SU-DHL-6 (cell line): ENCODE measurements around the gene CLIP3.
A peak's percentile ranks its signal among the peaks of the same experiment; 100 is the strongest.

ENCODE experiments used
- H2AFZ ChIP-seq: fragments of 200-600 bp; sonication (generic); 2 replicates; pipeline ENCODE4 v1.6.1; 2014; ENCODE audit warnings: low read depth, mild to moderate bottlenecking, moderate library complexity, mixed read lengths, antibody characterized with exemption, low read length; ENCODE audit not compliant: severe bottlenecking
- H3F3A ChIP-seq: fragments of 200-600 bp; shearing (Covaris generic); 2 replicates; pipeline ENCODE4 v1.6.0; 2016; ENCODE audit warnings: antibody characterized with exemption, mild to moderate bottlenecking; ENCODE audit not compliant: insufficient read depth
- H3K27ac ChIP-seq: fragments of 200-600 bp; sonication (generic); 2 replicates; pipeline ENCODE4 v1.5.1; 2016; ENCODE audit warnings: low read depth, mild to moderate bottlenecking, low read length, moderate library complexity, mixed read lengths
- H3K27me3 ChIP-seq: fragments of 200-600 bp; sonication (generic), shearing (Covaris generic); 2 replicates; pipeline ENCODE4 v1.6.0; 2014; ENCODE audit warnings: mild to moderate bottlenecking, low read length
- H3K36me3 ChIP-seq: fragments of 200-600 bp; sonication (generic); 2 replicates; pipeline ENCODE4 v1.6.1; 2014; ENCODE audit warnings: mild to moderate bottlenecking, low read length, mixed read lengths
- H3K4me2 ChIP-seq: fragments of 300-600, 200-600 bp; shearing (Covaris generic), sonication (generic); 2 replicates; pipeline ENCODE4 v1.6.0; 2014; ENCODE audit warnings: low read length, low read depth, mild to moderate bottlenecking; ENCODE audit not compliant: poor library complexity, severe bottlenecking
- H3K4me3 ChIP-seq: fragments of 200-600 bp; sonication (generic); 2 replicates; pipeline ENCODE4 v1.5.1; 2014; ENCODE audit warnings: antibody characterized with exemption, low read length, mild to moderate bottlenecking, mixed read lengths; ENCODE audit not compliant: insufficient read depth, poor library complexity, severe bottlenecking
- H3K79me2 ChIP-seq: fragments of 200-600 bp; sonication (generic); 2 replicates; pipeline ENCODE4 v1.6.1; 2014; ENCODE audit warnings: mild to moderate bottlenecking, low read length, moderate library complexity; ENCODE audit not compliant: insufficient read depth
- H3K9ac ChIP-seq: fragments of 200-600 bp; sonication (generic); 2 replicates; pipeline ENCODE4 v1.7.0; 2014; ENCODE audit warnings: mild to moderate bottlenecking, low read length
- H3K9me2 ChIP-seq: fragments of 200-600 bp; sonication (generic); replicated peaks from 2 replicates; pipeline ENCODE4 v1.6.1; 2014; ENCODE audit warnings: low read length; ENCODE audit not compliant: insufficient read depth
- H3K9me3 ChIP-seq: fragments of 200-600 bp; sonication (generic); 2 replicates; pipeline ENCODE4 v1.6.1; 2014; ENCODE audit warnings: low read length, mixed read lengths; ENCODE audit not compliant: insufficient read depth
- H4K20me1 ChIP-seq: fragments of 200-600 bp; sonication (generic); 2 replicates; pipeline ENCODE4 v1.6.1; 2014; ENCODE audit warnings: low read depth, mild to moderate bottlenecking, antibody characterized with exemption, low read length, moderate library complexity, mixed read lengths
- EZH2phosphoT487 ChIP-seq: fragments of 200-600 bp; sonication (generic), shearing (Covaris generic); conservative IDR thresholded peaks from 2 replicates; pipeline ENCODE4 v1.6.1; 2018; ENCODE audit warnings: mild to moderate bottlenecking, antibody characterized with exemption, low read length, moderate library complexity, mixed read lengths
- TF ChIP-seq, protein P1 (sequence below): fragments of 200-600 bp; sonication (generic); IDR thresholded peaks from one replicate; pipeline ENCODE4 v1.5.1; 2017; ENCODE audit warnings: antibody characterized with exemption, mild to moderate bottlenecking, low read length, moderate library complexity; ENCODE audit not compliant: insufficient read depth, poor library complexity, severe bottlenecking

The CLIP3 gene

DNA sequence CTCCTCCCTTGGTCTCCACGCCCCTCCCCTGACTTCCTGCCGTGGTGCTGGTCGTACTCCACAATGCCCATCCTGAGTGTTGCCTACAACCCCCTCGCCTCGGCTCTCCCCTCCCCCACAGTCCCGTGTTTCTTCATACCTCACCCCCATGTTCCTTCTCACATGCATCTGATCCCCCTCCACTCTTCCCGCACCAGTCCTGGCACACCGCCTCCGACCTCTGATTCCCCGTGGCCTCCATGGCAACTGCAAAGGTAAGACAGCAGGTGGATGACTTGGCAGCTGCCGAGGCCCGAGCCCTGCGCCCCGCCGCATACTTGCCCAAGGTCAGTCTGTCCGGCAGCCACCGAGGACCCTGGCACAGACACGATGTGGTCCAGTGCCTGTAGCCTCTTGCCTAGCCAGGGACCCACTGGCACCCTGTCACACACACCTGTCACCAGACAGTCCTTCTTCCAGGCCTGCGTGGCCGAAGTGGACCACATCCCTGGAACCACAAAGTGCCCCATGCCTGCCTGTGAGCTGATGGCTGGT, 53.8 kb downstream of the CLIP3 start:
- no peaks in the 10 kb centered on the region for H3K27me3 ChIP-seq
- H3K9me3 ChIP-seq = no peaks in the 10 kb centered on the region
- H3K9ac ChIP-seq = no peak overlapping the region
- no peak for TF ChIP-seq EZH2phosphoT487
- TF ChIP-seq, protein P1, sequence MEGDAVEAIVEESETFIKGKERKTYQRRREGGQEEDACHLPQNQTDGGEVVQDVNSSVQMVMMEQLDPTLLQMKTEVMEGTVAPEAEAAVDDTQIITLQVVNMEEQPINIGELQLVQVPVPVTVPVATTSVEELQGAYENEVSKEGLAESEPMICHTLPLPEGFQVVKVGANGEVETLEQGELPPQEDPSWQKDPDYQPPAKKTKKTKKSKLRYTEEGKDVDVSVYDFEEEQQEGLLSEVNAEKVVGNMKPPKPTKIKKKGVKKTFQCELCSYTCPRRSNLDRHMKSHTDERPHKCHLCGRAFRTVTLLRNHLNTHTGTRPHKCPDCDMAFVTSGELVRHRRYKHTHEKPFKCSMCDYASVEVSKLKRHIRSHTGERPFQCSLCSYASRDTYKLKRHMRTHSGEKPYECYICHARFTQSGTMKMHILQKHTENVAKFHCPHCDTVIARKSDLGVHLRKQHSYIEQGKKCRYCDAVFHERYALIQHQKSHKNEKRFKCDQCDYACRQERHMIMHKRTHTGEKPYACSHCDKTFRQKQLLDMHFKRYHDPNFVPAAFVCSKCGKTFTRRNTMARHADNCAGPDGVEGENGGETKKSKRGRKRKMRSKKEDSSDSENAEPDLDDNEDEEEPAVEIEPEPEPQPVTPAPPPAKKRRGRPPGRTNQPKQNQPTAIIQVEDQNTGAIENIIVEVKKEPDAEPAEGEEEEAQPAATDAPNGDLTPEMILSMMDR = no peak
- no peaks in the 10 kb centered on the region for H3K9me2 ChIP-seq
- no peak overlapping the region for H3K4me2 ChIP-seq
- no peaks in the 10 kb centered on the region for H3F3A ChIP-seq
- H4K20me1 ChIP-seq = no peaks in the 10 kb centered on the region
- H3K27ac ChIP-seq = no peak overlapping the region
- no peaks in the 10 kb centered on the region for H3K79me2 ChIP-seq
- H3K4me3 ChIP-seq = no peak overlapping the region
- H2AFZ ChIP-seq = no peak overlapping the region
- H3K36me3 ChIP-seq = no peaks in the 10 kb centered on the region

DNA sequence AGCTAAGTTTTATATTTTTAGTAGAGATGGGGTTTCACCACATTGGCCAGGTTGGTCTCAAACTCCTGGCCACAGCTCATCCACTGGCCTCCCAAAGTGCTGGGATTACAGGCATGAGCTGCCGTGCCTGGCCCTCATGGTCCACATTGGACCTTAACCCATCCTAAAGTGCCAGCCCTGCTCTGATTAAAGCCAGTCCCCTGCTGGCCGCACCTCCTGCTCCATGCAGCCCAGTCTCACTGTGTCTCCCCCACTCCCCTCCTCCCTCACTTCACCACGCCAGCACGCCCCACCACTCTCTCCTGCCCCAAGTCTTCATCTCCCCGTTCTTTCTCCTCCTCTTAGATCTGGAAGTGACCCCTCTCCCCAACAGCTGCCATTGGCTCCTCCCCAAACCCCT, 54.4 kb downstream of the CLIP3 start:
- Histone ChIP-seq H3K4me2 (no peak overlapping the region), H3K4me3 (no peak overlapping the region), H3K9ac (no peak overlapping the region), H3K9me2 (no peaks in the 10 kb centered on the region), H3K27me3 (no peaks in the 10 kb centered on the region), H3K9me3 (no peaks in the 10 kb centered on the region), H3F3A (no peaks in the 10 kb centered on the region), H4K20me1 (no peaks in the 10 kb centered on the region), H3K27ac (no peak overlapping the region), H2AFZ (no peak overlapping the region), H3K79me2 (no peaks in the 10 kb centered on the region), H3K36me3 (no peaks in the 10 kb centered on the region)
- TF ChIP-seq, protein P1 = no peak
- no peak for TF ChIP-seq EZH2phosphoT487

DNA sequence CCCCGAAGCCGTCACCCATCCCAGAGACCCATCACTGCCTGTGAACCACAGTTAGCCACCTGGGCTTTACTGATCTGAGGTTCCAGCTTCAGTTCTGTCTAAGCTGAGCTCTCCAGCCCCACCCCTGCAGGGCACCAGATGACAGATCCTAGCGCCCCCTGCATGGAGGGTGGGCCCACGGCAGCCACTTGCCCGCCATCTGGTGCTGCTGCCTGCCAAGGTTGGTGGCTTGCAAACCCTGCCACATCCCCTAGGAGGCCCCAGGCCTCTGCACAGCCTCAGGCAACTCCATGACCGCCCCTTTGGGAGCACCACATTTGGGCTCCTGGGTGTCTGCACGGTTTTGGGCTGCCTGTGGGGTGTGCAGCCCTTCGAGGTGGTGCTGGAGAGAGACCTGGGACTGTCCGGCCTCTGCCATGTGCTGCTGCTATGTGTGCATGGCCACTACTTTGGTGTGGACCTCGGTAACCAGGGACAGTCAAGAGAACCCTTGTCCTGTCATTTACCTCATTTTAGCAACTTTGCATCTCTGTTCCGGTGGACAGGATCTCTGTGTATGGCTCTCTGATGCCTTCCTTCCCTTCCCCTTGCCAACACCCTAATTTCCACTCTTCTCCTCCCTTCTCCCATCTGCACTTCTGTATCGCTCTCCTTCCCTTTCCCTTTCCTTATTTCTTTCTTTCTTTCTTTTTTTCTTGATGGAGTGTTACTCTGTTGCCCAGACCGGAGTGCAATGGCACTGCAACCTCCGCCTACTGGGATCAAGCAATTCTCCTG, 55.0 kb downstream of the CLIP3 start:
- Histone ChIP-seq H3K27me3 (no peaks in the 10 kb centered on the region), H3F3A (no peaks in the 10 kb centered on the region)

More for the DNA sequence above, 55.0 kb downstream of the CLIP3 start:
- Histone ChIP-seq H3K9ac (no peak overlapping the region), H3K9me3 (no peaks in the 10 kb centered on the region), H4K20me1 (no peaks in the 10 kb centered on the region), H3K79me2 (no peaks in the 10 kb centered on the region), H3K27ac (no peak overlapping the region), H3K4me2 (no peak overlapping the region), H3K36me3 (no peaks in the 10 kb centered on the region), H2AFZ (no peak overlapping the region), H3K9me2 (no peaks in the 10 kb centered on the region), H3K4me3 (no peak overlapping the region)
- TF ChIP-seq, protein P1 = peak; percentile 82
- TF ChIP-seq EZH2phosphoT487 = no peak
